Body of pancreas (tissue), 4 donors: ENCODE results near the gene GABRA1.

Experiments
- CTCF ChIP-seq, 7 experiments: fragments of 450-650 bp in 4 of 7; fragments of 200-600 bp in 3 of 7; sonication (generic) in 3 of 7; IDR thresholded peaks; one replicate each; pipeline ENCODE4 v1.5.1; 2016 to 2019; ENCODE audit warnings: antibody characterized with exemption in 7 of 7
- POLR2A ChIP-seq, 3 donors: fragments of 450-650 bp; IDR thresholded peaks; one replicate each; pipeline ENCODE4 v1.6.1; 2016; ENCODE audit warnings: antibody characterized with exemption in 3 of 3, mild to moderate bottlenecking in 2 of 3

- TF ChIP-seq POLR2A (IDR thresholded peaks at IDR 0.05) (no peak), CTCF (IDR thresholded peaks at IDR 0.05) (no peak)
These were observed 86.6 kb downstream of the GABRA1 start for GRCh38 chr5:161934486-161934885.
